Putamen (tissue), 1 donor: Measurements from ENCODE around the gene USP17L5.
"Not testable (repeated sequence)": the region's sequence is repeated elsewhere in the genome, so short reads cannot be mapped to it uniquely, and the experiment has no call there.

ENCODE experiments used
- DNase-seq: peaks from one replicate; pipeline ENCODE4 v3.0.0-alpha.2; 2016; ENCODE audit warnings: low spot score

Gene USP17L5

GRCh38 chr4:9339103-9339502, at the start of gene USP17L5:
USP17L5 (plus strand) TSS chr4:9339403; CDS start chr4:9339403, 0 bp downstream.
- DNase-seq: not testable (repeated sequence)

GRCh38 chr4:9324191-9324590, 15.0 kb upstream of the USP17L5 start:
- not testable (repeated sequence) for DNase-seq

GRCh38 chr4:9324865-9325264, 14.3 kb upstream of the USP17L5 start, which contains the start of gene USP17L24:
USP17L24 (plus strand) TSS chr4:9325165; CDS start chr4:9325165, 0 bp downstream.
- DNase-seq: not testable (repeated sequence)

- not testable (repeated sequence) for DNase-seq
Measured at GRCh38 chr4:9329611-9330010, 9.6 kb upstream of the USP17L5 start, which contains the start of gene USP17L25. USP17L25 (plus strand) TSS chr4:9329911; CDS start chr4:9329911, 0 bp downstream.

GRCh38 chr4:9334358-9334757, 4.8 kb upstream of the USP17L5 start, which contains the start of gene USP17L26:
USP17L26 (plus strand) TSS chr4:9334658; CDS start chr4:9334658, 0 bp downstream.
- DNase-seq: not testable (repeated sequence)

- DNase-seq: not testable (repeated sequence)
Measured at GRCh38 chr4:9343848-9344247, 4.6 kb downstream of the USP17L5 start, which contains the start of gene USP17L27. USP17L27 (plus strand) TSS chr4:9344148; CDS start chr4:9344148, 0 bp downstream.

- not testable (repeated sequence) for DNase-seq
Measured at GRCh38 chr4:9348593-9348992, 9.4 kb downstream of the USP17L5 start, which contains the start of gene USP17L28. USP17L28 (plus strand) TSS chr4:9348893; CDS start chr4:9348893, 0 bp downstream.

- DNase-seq: not testable (repeated sequence)
Measured at GRCh38 chr4:9350866-9351265, 11.7 kb downstream of the USP17L5 start.

- not testable (repeated sequence) for DNase-seq
Measured at GRCh38 chr4:9353338-9353737, 14.1 kb downstream of the USP17L5 start, which contains the start of gene USP17L29. USP17L29 (plus strand) TSS chr4:9353638; CDS start chr4:9353638, 0 bp downstream.

- DNase-seq: not testable (repeated sequence)
Measured at GRCh38 chr4:9362829-9363228, 23.6 kb downstream of the USP17L5 start, which contains the start of gene USP17L30. USP17L30 (plus strand) TSS chr4:9363129; CDS start chr4:9363129, 0 bp downstream.

GRCh38 chr4:9379881-9380280, 40.7 kb downstream of the USP17L5 start:
- DNase-seq: not testable (repeated sequence)

- DNase-seq: not testable (repeated sequence)
Measured at GRCh38 chr4:9381012-9381534, 41.9 kb downstream of the USP17L5 start.

- no peak for DNase-seq
Measured at GRCh38 chr4:9384126-9384525, 44.9 kb downstream of the USP17L5 start.

- not testable (repeated sequence) for DNase-seq
Measured at GRCh38 chr4:9389001-9389400, 49.8 kb downstream of the USP17L5 start.
